ENCODE measurements around the gene GSTA1. TPM values are rescaled to one million over a fixed set of nuclear protein-coding genes. Genes with fewer than 3 reads are reported as not detected.
A peak's percentile ranks its signal among the peaks of the same experiment; 100 is the strongest.
"Not testable (repeated sequence)": the region's sequence is repeated elsewhere in the genome, so short reads cannot be mapped to it uniquely, and the experiment has no call there.

Gene GSTA1
- total RNA-seq, 6 donors from 2014 or later: 1.2 to 60.9 (median 8.3) TPM

- no peak overlapping the region for H3K4me3 ChIP-seq
- H3K27me3 ChIP-seq: no peaks in the 10 kb centered on the region
- H3K4me1 ChIP-seq: no peaks in the 10 kb centered on the region
- H3K27ac ChIP-seq: no peak overlapping the region
- DNase-seq (no peak), ATAC-seq (ENCODE audit: low FRiP score in 2 of 2) (no peak)
- WGBS, 2 donors: 88 to 90% methylated on average over 5 of the region's 5 CpGs
- TF ChIP-seq, protein P1, sequence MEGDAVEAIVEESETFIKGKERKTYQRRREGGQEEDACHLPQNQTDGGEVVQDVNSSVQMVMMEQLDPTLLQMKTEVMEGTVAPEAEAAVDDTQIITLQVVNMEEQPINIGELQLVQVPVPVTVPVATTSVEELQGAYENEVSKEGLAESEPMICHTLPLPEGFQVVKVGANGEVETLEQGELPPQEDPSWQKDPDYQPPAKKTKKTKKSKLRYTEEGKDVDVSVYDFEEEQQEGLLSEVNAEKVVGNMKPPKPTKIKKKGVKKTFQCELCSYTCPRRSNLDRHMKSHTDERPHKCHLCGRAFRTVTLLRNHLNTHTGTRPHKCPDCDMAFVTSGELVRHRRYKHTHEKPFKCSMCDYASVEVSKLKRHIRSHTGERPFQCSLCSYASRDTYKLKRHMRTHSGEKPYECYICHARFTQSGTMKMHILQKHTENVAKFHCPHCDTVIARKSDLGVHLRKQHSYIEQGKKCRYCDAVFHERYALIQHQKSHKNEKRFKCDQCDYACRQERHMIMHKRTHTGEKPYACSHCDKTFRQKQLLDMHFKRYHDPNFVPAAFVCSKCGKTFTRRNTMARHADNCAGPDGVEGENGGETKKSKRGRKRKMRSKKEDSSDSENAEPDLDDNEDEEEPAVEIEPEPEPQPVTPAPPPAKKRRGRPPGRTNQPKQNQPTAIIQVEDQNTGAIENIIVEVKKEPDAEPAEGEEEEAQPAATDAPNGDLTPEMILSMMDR (IDR thresholded peaks at IDR 0.05): no peak
- TF ChIP-seq EP300 (IDR thresholded peaks at IDR 0.05) (no peak), POLR2AphosphoS5 (IDR thresholded peaks at IDR 0.05) (no peak), POLR2A (IDR thresholded peaks at IDR 0.05) (no peak)
- H3K36me3 ChIP-seq: no peaks in the 10 kb centered on the region
- H3K9me3 ChIP-seq: no peaks in the 10 kb centered on the region
Observed at GRCh38 chr6:52808660-52809059, 5.0 kb upstream of the GSTA1 start.

- WGBS, 2 donors: 89 to 92% methylated on average over 1 of the region's 1 CpG
- Histone ChIP-seq H3K36me3 (no peaks in the 10 kb centered on the region), H3K9me3 (no peaks in the 10 kb centered on the region), H3K27me3 (no peaks in the 10 kb centered on the region), H3K27ac (no peak overlapping the region), H3K4me3 (no peak overlapping the region), H3K4me1 (no peaks in the 10 kb centered on the region)
- no peak for DNase-seq
- TF ChIP-seq, protein P1 (IDR thresholded peaks at IDR 0.05): no peak
- TF ChIP-seq POLR2A (IDR thresholded peaks at IDR 0.05) (no peak), POLR2AphosphoS5 (IDR thresholded peaks at IDR 0.05) (no peak), EP300 (IDR thresholded peaks at IDR 0.05) (no peak)
- ATAC-seq (ENCODE audit: low FRiP score in 2 of 2): no peak
Observed at GRCh38 chr6:52802806-52803205, 810 bp downstream of the GSTA1 start.

DNA sequence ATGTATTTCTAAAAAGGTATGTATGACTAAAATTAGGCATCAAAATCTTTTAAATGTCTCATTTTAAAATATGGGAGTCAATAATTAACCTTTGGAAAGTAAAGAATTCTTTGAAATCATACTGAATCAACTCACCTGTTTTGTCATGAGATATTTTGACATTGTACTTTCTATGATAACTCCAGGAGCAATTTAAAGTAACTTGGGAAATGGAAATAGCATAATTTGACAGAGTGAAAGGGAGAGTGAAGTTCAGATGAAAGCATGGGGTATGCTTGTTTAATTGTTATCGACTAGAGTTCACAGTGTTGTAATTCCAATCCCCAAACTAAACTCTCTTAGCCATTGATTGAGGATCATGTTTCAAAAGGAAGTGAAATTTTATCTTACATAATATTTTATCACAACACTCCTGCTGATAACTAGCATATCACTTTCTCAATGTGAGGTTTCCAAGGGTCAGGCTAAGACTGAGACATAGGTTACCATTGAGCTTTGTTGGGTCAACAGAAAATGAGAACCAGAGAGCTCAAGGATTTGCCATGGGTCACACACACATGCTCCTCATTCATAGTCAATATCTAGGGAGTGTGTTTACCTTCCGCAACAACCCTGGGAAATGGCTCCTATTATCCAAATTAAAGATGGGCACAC lies 2.3 kb downstream of the GSTA1 start:
- Histone ChIP-seq H3K4me1 (no peaks in the 10 kb centered on the region), H3K36me3 (no peaks in the 10 kb centered on the region), H3K27me3 (no peaks in the 10 kb centered on the region), H3K27ac (no peak overlapping the region), H3K9me3 (no peaks in the 10 kb centered on the region), H3K4me3 (no peak overlapping the region)
- TF ChIP-seq EP300 (IDR thresholded peaks at IDR 0.05) (no peak), POLR2A (IDR thresholded peaks at IDR 0.05) (no peak), POLR2AphosphoS5 (IDR thresholded peaks at IDR 0.05) (no peak)
- TF ChIP-seq, protein P1 (IDR thresholded peaks at IDR 0.05): no peak
- 80 to 81% methylated on average over 2 of the region's 2 CpGs for WGBS, 2 donors
- no peak for DNase-seq
- no peak for ATAC-seq (ENCODE audit: low FRiP score in 2 of 2)

- WGBS, 2 donors: 80 to 84% methylated on average over 1 of the region's 1 CpG
- H3K27ac ChIP-seq; DNase-seq; H3K9me3 ChIP-seq; H3K36me3 ChIP-seq; H3K4me3 ChIP-seq; ATAC-seq (ENCODE audit: low FRiP score in 2 of 2); H3K27me3 ChIP-seq; H3K4me1 ChIP-seq: not testable (repeated sequence)
Observed at GRCh38 chr6:52799272-52799671, 4.3 kb downstream of the GSTA1 start.

DNA sequence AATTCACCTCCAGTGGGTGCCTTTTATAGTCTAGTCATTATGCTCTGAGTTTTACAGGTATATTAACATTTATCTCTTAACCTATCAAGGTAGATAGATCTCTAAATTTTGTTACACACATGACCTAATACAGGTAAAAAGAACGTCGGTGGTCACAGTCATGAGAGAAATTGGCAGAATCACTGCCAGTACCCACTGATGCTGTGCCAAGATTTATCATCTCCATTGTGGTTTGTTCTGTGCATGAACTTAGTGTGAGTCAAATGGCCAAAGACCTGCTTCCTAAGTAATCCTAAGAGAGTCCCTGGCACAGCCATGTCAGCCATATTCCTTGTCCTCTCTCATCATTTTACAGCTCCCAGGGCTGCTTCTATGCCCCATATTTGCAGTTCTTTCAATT lies 9.2 kb downstream of the GSTA1 start:
- H3K27me3 ChIP-seq; H3K36me3 ChIP-seq; ATAC-seq (ENCODE audit: low FRiP score in 2 of 2); H3K27ac ChIP-seq; H3K4me1 ChIP-seq; DNase-seq; H3K9me3 ChIP-seq; H3K4me3 ChIP-seq: not testable (repeated sequence)
- WGBS, 2 donors: 90 to 96% methylated on average over 2 of the region's 2 CpGs

DNA sequence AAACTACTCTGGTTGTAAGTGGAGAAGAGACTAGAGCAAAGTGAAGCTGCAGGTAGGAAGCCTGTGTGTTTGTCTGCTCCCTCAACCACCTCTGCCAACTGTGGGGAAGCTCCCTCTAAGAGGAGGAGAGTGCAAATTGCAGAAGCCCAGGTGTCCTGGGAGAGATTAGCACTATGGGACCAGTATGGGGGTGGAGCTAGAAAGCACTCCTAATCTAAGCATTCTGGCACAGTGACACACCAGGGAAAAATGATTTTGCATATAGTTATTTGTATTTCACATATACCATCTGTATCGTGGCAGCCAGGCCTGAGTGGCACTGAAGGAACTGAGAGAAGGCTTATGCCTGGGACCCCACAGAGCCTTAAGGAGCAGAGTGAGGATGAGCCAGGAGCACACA lies 12.8 kb downstream of the GSTA1 start:
- ATAC-seq (ENCODE audit: low FRiP score in 2 of 2) (peak in 1 of 2 donors; percentile 35), DNase-seq (no peak)
- Histone ChIP-seq H3K4me3 (no peak overlapping the region), H3K4me1 (no peaks in the 10 kb centered on the region), H3K27ac (no peak overlapping the region), H3K36me3 (no peaks in the 10 kb centered on the region), H3K27me3 (no peaks in the 10 kb centered on the region), H3K9me3 (no peaks in the 10 kb centered on the region)
- WGBS, 2 donors: 0 to 8% methylated on average over 1 of the region's 1 CpG
- TF ChIP-seq EP300 (IDR thresholded peaks at IDR 0.05) (no peak), POLR2A (IDR thresholded peaks at IDR 0.05) (no peak), POLR2AphosphoS5 (IDR thresholded peaks at IDR 0.05) (no peak)
- TF ChIP-seq, protein P1 (IDR thresholded peaks at IDR 0.05): no peak

DNA sequence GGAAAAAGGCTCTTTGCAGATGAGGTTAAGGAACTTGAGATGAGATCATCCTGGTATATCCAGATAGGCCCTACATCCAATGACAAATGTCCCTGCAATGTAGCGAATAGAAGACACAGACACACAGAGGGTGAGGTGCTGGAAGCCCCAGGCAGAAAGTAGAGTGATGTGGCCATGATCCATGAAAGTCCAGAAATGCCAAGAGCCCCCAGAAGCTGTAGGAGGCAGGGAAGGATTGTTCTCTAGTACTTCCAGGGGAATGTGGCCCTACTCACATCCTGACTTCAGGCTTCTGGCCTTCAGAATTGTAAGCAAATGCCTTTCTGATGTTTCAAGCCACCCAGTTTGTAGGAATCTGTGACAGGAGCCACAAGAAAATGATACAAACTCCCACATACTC lies 14.0 kb downstream of the GSTA1 start:
- H3K36me3 ChIP-seq; H3K4me1 ChIP-seq; DNase-seq; H3K27ac ChIP-seq; H3K9me3 ChIP-seq; H3K27me3 ChIP-seq; H3K4me3 ChIP-seq; ATAC-seq (ENCODE audit: low FRiP score in 2 of 2): not testable (repeated sequence)
- 67 to 100% methylated on average over 1 of the region's 1 CpG for WGBS, 2 donors
